Germinal center (tissue), 1 donor: ENCODE results near the gene ST7L.
A peak's percentile ranks its signal among the peaks of the same experiment; 100 is the strongest.

Experiments used
- DNase-seq: peaks from one replicate; pipeline ENCODE4 v3.0.0; 2012; ENCODE audit warnings: mixed read lengths, low spot score

Gene ST7L

GRCh38 chr1:112618114-112618720 is 724 bp downstream of the ST7L start:
- DNase-seq, result peak; percentile 44

GRCh38 chr1:112614460-112615065 is 4.4 kb downstream of the ST7L start:
- no peak for DNase-seq

GRCh38 chr1:112605633-112606327 is 13.2 kb downstream of the ST7L start:
- no peak for DNase-seq

GRCh38 chr1:112603541-112603940 is 15.4 kb downstream of the ST7L start:
- no peak for DNase-seq

GRCh38 chr1:112603012-112603411 is 15.9 kb downstream of the ST7L start:
- DNase-seq, result no peak

GRCh38 chr1:112599477-112599876 is 19.5 kb downstream of the ST7L start:
- no peak for DNase-seq

GRCh38 chr1:112594208-112594876 is 24.6 kb downstream of the ST7L start:
- no peak for DNase-seq

GRCh38 chr1:112589766-112590165 is 29.2 kb downstream of the ST7L start:
- no peak for DNase-seq

GRCh38 chr1:112583366-112583765 is 35.6 kb downstream of the ST7L start:
- no peak for DNase-seq

- DNase-seq, result no peak
Observed at GRCh38 chr1:112581586-112582192, 37.3 kb downstream of the ST7L start.

- DNase-seq, result no peak
Observed at GRCh38 chr1:112579801-112580510, 39.0 kb downstream of the ST7L start.

- DNase-seq, result no peak
Observed at GRCh38 chr1:112576240-112576639, 42.7 kb downstream of the ST7L start.

- DNase-seq, result no peak
Observed at GRCh38 chr1:112575154-112575804, 43.7 kb downstream of the ST7L start.

GRCh38 chr1:112565800-112566199 is 53.1 kb downstream of the ST7L start:
- DNase-seq, result no peak

GRCh38 chr1:112564081-112564480 is 54.9 kb downstream of the ST7L start:
- DNase-seq, result no peak

- no peak for DNase-seq
Observed at GRCh38 chr1:112563341-112563740, 55.6 kb downstream of the ST7L start.

GRCh38 chr1:112558634-112559033 is 60.3 kb downstream of the ST7L start:
- DNase-seq, result no peak

- no peak for DNase-seq
Observed at GRCh38 chr1:112557385-112557784, 61.6 kb downstream of the ST7L start.

- DNase-seq, result no peak
Observed at GRCh38 chr1:112554411-112554810, 64.5 kb downstream of the ST7L start.

GRCh38 chr1:112549590-112549989 is 69.4 kb downstream of the ST7L start:
- DNase-seq, result no peak

GRCh38 chr1:112548547-112548946 is 70.4 kb downstream of the ST7L start:
- DNase-seq, result no peak
